H1 (cell line): ENCODE results near the gene SYDE1. TPM values are rescaled to one million over a fixed set of nuclear protein-coding genes. Genes with fewer than 3 reads are reported as not detected.

Source experiments
- CTCF ChIA-PET: fragments of 300-600 bp; sonication (Branson Sonifier 250); formaldehyde crosslinking; loops from one replicate; lab custom pipeline; 2021; ENCODE audit not compliant: partially characterized antibody; lab: Charles Lee
- POLR2A ChIA-PET: fragments of 300-600 bp; sonication (Branson Sonifier 250); formaldehyde crosslinking; loops from one replicate; lab custom pipeline; 2021; ENCODE audit warnings: inconsistent platforms; ENCODE audit not compliant: partially characterized antibody; lab: Charles Lee
- DNase-seq, 2 experiments: peaks; one replicate each; pipeline versions ENCODE4 v3.0.0 to v3.0.0-alpha.2; 2010 to 2022; ENCODE audit warnings: low spot score in 2 of 2, low read depth in 1 of 2, mixed read lengths in 1 of 2
- FAIRE-seq: peaks from 2 replicates; lab custom pipeline; 2011; peaks lifted over from hg19 to GRCh38; lab: Jason Lieb, UNC
- H2AFZ ChIP-seq: 2 replicates; pipeline ENCODE4 v1.8.1; 2012; ENCODE audit warnings: low read length, inconsistent platforms
- H2AK5ac ChIP-seq: 2 replicates; pipeline ENCODE4 v1.6.1; 2013; ENCODE audit warnings: low read depth, low read length
- H2BK120ac ChIP-seq: replicated peaks from 2 replicates; pipeline ENCODE3; 2013; ENCODE audit warnings: low read depth, low read length, inconsistent platforms
- H2BK12ac ChIP-seq: 2 replicates; pipeline ENCODE4 v1.6.1; 2013; ENCODE audit warnings: low read depth, low read length
- H2BK15ac ChIP-seq: 2 replicates; pipeline ENCODE4 v1.6.1; 2013; ENCODE audit warnings: low read length
- H2BK20ac ChIP-seq: 2 replicates; pipeline ENCODE4 v1.6.1; 2013; ENCODE audit warnings: low read length
- H2BK5ac ChIP-seq: 2 replicates; pipeline ENCODE4 v1.6.1; 2013; ENCODE audit warnings: low read depth, low read length
- H3K14ac ChIP-seq: 2 replicates; pipeline ENCODE4 v1.6.1; 2013; ENCODE audit warnings: inconsistent platforms; ENCODE audit not compliant: insufficient read length
- H3K18ac ChIP-seq: 2 replicates; pipeline ENCODE4 v1.6.1; 2013; ENCODE audit warnings: low read length; ENCODE audit errors: extremely low read depth
- H3K23ac ChIP-seq: 2 replicates; pipeline ENCODE4 v1.6.1; 2013; ENCODE audit warnings: inconsistent platforms; ENCODE audit not compliant: insufficient read length
- H3K23me2 ChIP-seq: 2 replicates; pipeline ENCODE4 v1.6.1; 2013; ENCODE audit warnings: low read depth, low read length
- H3K27ac ChIP-seq: 2 replicates; pipeline ENCODE4 v1.6.1; 2011; ENCODE audit warnings: low read depth, low read length, inconsistent platforms
- H3K27me3 ChIP-seq, 4 experiments: replicated peaks in 1 of 4; 1 replicate in 1 of 4; 2 replicates in 3 of 4; pipeline versions ENCODE4 v1.6.1 to v1.8.1; 2011 to 2013; ENCODE audit warnings: low read length in 3 of 4, mild to moderate bottlenecking in 3 of 4, inconsistent platforms in 2 of 4, mixed read lengths in 2 of 4, moderate library complexity in 1 of 4; ENCODE audit not compliant: control insufficient read depth in 3 of 4, insufficient read depth in 3 of 4; ENCODE audit errors: extremely low read depth in 1 of 4
- H3K36me3 ChIP-seq, 4 experiments: 2 replicates each; pipeline versions ENCODE4 v1.6.1 to v1.8.1; 2011 to 2013; ENCODE audit warnings: mild to moderate bottlenecking in 4 of 4, low read length in 3 of 4, moderate library complexity in 2 of 4, control low read depth in 1 of 4, inconsistent platforms in 1 of 4; ENCODE audit not compliant: insufficient read depth in 4 of 4, control insufficient read depth in 2 of 4
- H3K4ac ChIP-seq: replicated peaks from 2 replicates; pipeline ENCODE3; 2013; ENCODE audit warnings: low read length, low read depth, mixed read lengths, inconsistent platforms; ENCODE audit not compliant: insufficient read length
- H3K4me1 ChIP-seq, 4 experiments: replicated peaks in 1 of 4; 1 replicate in 1 of 4; 2 replicates in 3 of 4; pipeline versions ENCODE4 v1.6.1 to v1.8.1; 2011 to 2013; ENCODE audit warnings: low read length in 3 of 4, inconsistent platforms in 2 of 4, mixed read lengths in 1 of 4; ENCODE audit not compliant: insufficient read depth in 4 of 4, control insufficient read depth in 3 of 4
- H3K4me2 ChIP-seq, 2 experiments: 2 replicates each; pipeline versions ENCODE4 v1.6.1 to v1.8.1; 2011 to 2013; ENCODE audit warnings: low read depth in 2 of 2, low read length in 2 of 2, control low read depth in 1 of 2, inconsistent platforms in 1 of 2, mild to moderate bottlenecking in 1 of 2; ENCODE audit not compliant: insufficient read depth in 1 of 2
- H3K4me3 ChIP-seq, 4 experiments: fragments of 200-600, 300-600 bp in 1 of 4; sonication (generic), shearing (Covaris generic), sonication (Bioruptor Twin) in 1 of 4; 2 replicates each; pipeline versions ENCODE4 v1.5.1 to v1.8.1; 2011 to 2016; ENCODE audit warnings: low read length in 4 of 4, low read depth in 3 of 4, control low read depth in 2 of 4, inconsistent platforms in 2 of 4, mild to moderate bottlenecking in 2 of 4, mixed read lengths in 1 of 4, moderate library complexity in 1 of 4; ENCODE audit not compliant: insufficient read depth in 2 of 4; ENCODE audit errors: extremely low read depth in 1 of 4
- H3K56ac ChIP-seq: replicated peaks from 2 replicates; pipeline ENCODE3; 2013; ENCODE audit warnings: low read depth, mild to moderate bottlenecking, mixed read lengths, low read length, inconsistent platforms; ENCODE audit not compliant: insufficient read length
- H3K79me1 ChIP-seq: 2 replicates; pipeline ENCODE4 v1.6.1; 2013; ENCODE audit warnings: low read depth, low read length, control low read depth
- H3K79me2 ChIP-seq, 2 experiments: 2 replicates each; pipeline versions ENCODE4 v1.6.1 to v1.8.1; 2012 to 2013; ENCODE audit warnings: low read length in 2 of 2, mild to moderate bottlenecking in 2 of 2, inconsistent platforms in 1 of 2; ENCODE audit not compliant: insufficient read depth in 2 of 2, control insufficient read depth in 1 of 2
- H3K9ac ChIP-seq, 4 experiments: replicated peaks in 1 of 4; 1 replicate in 1 of 4; 2 replicates in 3 of 4; pipeline versions ENCODE4 v1.6.1 to v1.8.1; 2011 to 2013; ENCODE audit warnings: low read depth in 3 of 4, low read length in 3 of 4, control low read depth in 2 of 4, mild to moderate bottlenecking in 2 of 4, moderate library complexity in 2 of 4, inconsistent platforms in 1 of 4; ENCODE audit errors: extremely low read depth in 1 of 4
- H3K9me3 ChIP-seq, 2 experiments: 2 replicates each; pipeline versions ENCODE4 v1.6.1 to v1.8.1; 2012 to 2013; ENCODE audit warnings: mild to moderate bottlenecking in 2 of 2, moderate library complexity in 2 of 2, control low read depth in 1 of 2, inconsistent platforms in 1 of 2, low read depth in 1 of 2, low read length in 1 of 2, mixed read lengths in 1 of 2; ENCODE audit not compliant: insufficient read depth in 2 of 2
- H4K20me1 ChIP-seq, 2 experiments: replicated peaks in 1 of 2; 2 replicates each; pipeline versions ENCODE3 to v1.8.1; 2011 to 2013; ENCODE audit warnings: inconsistent platforms in 2 of 2, low read length in 2 of 2, mild to moderate bottlenecking in 1 of 2; ENCODE audit not compliant: insufficient read depth in 2 of 2, control insufficient read depth in 1 of 2
- H4K5ac ChIP-seq: 2 replicates; pipeline ENCODE4 v1.6.1; 2013; ENCODE audit warnings: low read length, low read depth, mixed read lengths, inconsistent platforms; ENCODE audit not compliant: insufficient read length
- H4K8ac ChIP-seq: 2 replicates; pipeline ENCODE4 v1.8.0; 2013; ENCODE audit warnings: mild to moderate bottlenecking, moderate library complexity, low read length, inconsistent platforms; ENCODE audit not compliant: insufficient read depth; ENCODE audit errors: extremely low read depth
- H4K91ac ChIP-seq: replicated peaks from 2 replicates; pipeline ENCODE3; 2013; ENCODE audit warnings: low read length, mixed read lengths, inconsistent platforms; ENCODE audit not compliant: insufficient read length
- EGR1 ChIP-seq: IDR thresholded peaks from 2 replicates; pipeline ENCODE4 v1.6.1; 2011; ENCODE audit warnings: low read depth, low read length, borderline replicate concordance
- EP300 ChIP-seq, 2 experiments: IDR thresholded peaks; 1 replicate in 1 of 2; 2 replicates in 1 of 2; pipeline ENCODE4 v1.6.1; 2011 to 2012; ENCODE audit warnings: low read depth in 2 of 2, low read length in 2 of 2, mild to moderate bottlenecking in 2 of 2, borderline replicate concordance in 1 of 2, inconsistent platforms in 1 of 2, moderate library complexity in 1 of 2
- JUND ChIP-seq: IDR thresholded peaks from 2 replicates; pipeline ENCODE4 v1.6.1; 2011; ENCODE audit warnings: mild to moderate bottlenecking, improper control_type of control experiment, low read length
- MAFK ChIP-seq: IDR thresholded peaks from 2 replicates; pipeline ENCODE4 v1.6.1; 2012; ENCODE audit warnings: low read depth, mild to moderate bottlenecking, improper control_type of control experiment, low read length
- POLR2AphosphoS5 ChIP-seq: IDR thresholded peaks from 2 replicates; pipeline ENCODE4 v1.6.1; 2011; ENCODE audit warnings: low read depth, low read length
- SAP30 ChIP-seq: fragments of 300-600 bp; sonication (generic); IDR thresholded peaks from 2 replicates; pipeline ENCODE4 v1.7.1; 2012; ENCODE audit warnings: low read length, moderate library complexity, mild to moderate bottlenecking, inconsistent platforms; ENCODE audit not compliant: insufficient read depth, insufficient replicate concordance
- SIN3A ChIP-seq, 2 experiments: IDR thresholded peaks in 1 of 2; conservative IDR thresholded peaks in 1 of 2; 2 replicates each; pipeline ENCODE4 v1.6.1; 2011 to 2012; ENCODE audit warnings: low read length in 2 of 2, improper control_type of control experiment in 1 of 2, low read depth in 1 of 2, mild to moderate bottlenecking in 1 of 2
- WGBS, 2 experiments: shearing (Covaris generic) in 1 of 2; methylation state at CpG; one replicate each; pipeline versions ENCODE4 v1.1.6 to v1.1.7; 2013 to 2015; ENCODE audit warnings: low lambda C conversion rate in 2 of 2, mixed read lengths in 2 of 2, inconsistent platforms in 1 of 2, low coverage in 1 of 2, missing lambda C conversion rate in 1 of 2; ENCODE audit not compliant: insufficient replicate concordance in 2 of 2, insufficient coverage in 1 of 2, insufficient read length in 1 of 2; ENCODE audit errors: extremely low coverage in 1 of 2, missing lambda C conversion rate in 1 of 2; 5-methylcytosine and 5-hydroxymethylcytosine counted together
- polyA plus RNA-seq, 7 experiments: library from polyadenylated mRNA; depleted of rRNA in 3 of 7; stranded (reverse) in 5 of 7; unstranded in 2 of 7; fragments of >200 nt in 5 of 7; fragments of 200-250 nt in 2 of 7; gene quantifications; 1 replicate in 5 of 7; 2 replicates in 1 of 7; 4 replicates in 1 of 7; pipeline versions ENCODE4 v1.2.1 to v1.2.3, GENCODE V29; 2011 to 2013; ENCODE audit warnings: missing spikeins in 2 of 7, mixed read lengths in 2 of 7
- total RNA-seq: library from RNA; stranded (reverse); fragmentation: NEBNext Ultra II Directional; extraction: Animal tissue kit (Norgen Biotek cat#: 25700); gene quantifications from 2 replicates; pipeline ENCODE4 v1.2.1, GENCODE V29; 2021

The SYDE1 gene
- total and polyA plus RNA-seq, 2 of the 8 experiments (the other 6 are each of a cell fraction or from before 2014, with no cell fraction given): 12.0 to 16.8 TPM

GRCh38 chr19:15105044-15105443 lies 2.2 kb upstream of the SYDE1 start:
- H3K27me3 ChIP-seq: no peaks in the 10 kb centered on the region
- H4K91ac ChIP-seq: no peak overlapping the region
- TF ChIP-seq EP300 (IDR thresholded peaks at IDR 0.05; ENCODE audit: borderline replicate concordance in 1 of 2, low read depth in 2 of 2, low read length in 2 of 2): no peak
- TF ChIP-seq EGR1: no peak
- TF ChIP-seq JUND: no peak
- TF ChIP-seq MAFK: no peak
- no peak for TF ChIP-seq SAP30
- TF ChIP-seq SIN3A (conservative IDR thresholded peaks at IDR 0.05 in 1 of 2, IDR thresholded peaks at IDR 0.05 in 1 of 2; ENCODE audit: low read depth in 1 of 2, low read length in 2 of 2): no peak
- TF ChIP-seq POLR2AphosphoS5: no peak
- no peak overlapping the region for H3K4ac ChIP-seq
- H4K5ac ChIP-seq: no peak overlapping the region
- H3K4me2 ChIP-seq: no peak overlapping the region
- POLR2A ChIA-PET: interaction anchor here (1.4 to 6.0 kb wide), 3 partner anchors 13 to 128 kb away, joined by 3 to 52 read pairs (median 3); no protein-coding TSS in a partner anchor
- no peak overlapping the region for H4K8ac ChIP-seq
- H3K4me3 ChIP-seq: no peak overlapping the region
- H2BK12ac ChIP-seq: no peak overlapping the region
- no peak overlapping the region for H3K27ac ChIP-seq
- H3K14ac ChIP-seq: no peak overlapping the region
- no peak overlapping the region for H2BK20ac ChIP-seq
- peaks cover 4 to 15% of the 10 kb centered on the region in 2 experiments; a peak in 3 of 4 replicates for H3K9me3 ChIP-seq
- H2AK5ac ChIP-seq: no peak overlapping the region
- H3K79me2 ChIP-seq: peaks cover 0 to 11% of the 10 kb centered on the region in 2 experiments; a peak in 2 of 4 replicates
- H3K56ac ChIP-seq: no peak overlapping the region
- H3K18ac ChIP-seq: no peak overlapping the region; the same call in 1 of the 2 replicates
- H3K79me1 ChIP-seq: no peaks in the 10 kb centered on the region; the same call in 1 of the 2 replicates
- H4K20me1 ChIP-seq: peaks cover 0 to 2% of the 10 kb centered on the region in 2 experiments
- no peak overlapping the region for H2AFZ ChIP-seq
- WGBS, 2 experiments: 75% methylated on average over 3 of the region's 3 CpGs; no CpG with 5 or more reads in 1 of the 2 experiments
- no peak overlapping the region for H3K9ac ChIP-seq
- no peak overlapping the region for H2BK120ac ChIP-seq
- H3K4me1 ChIP-seq: peaks cover 4 to 10% (median 6%) of the 10 kb centered on the region in 4 experiments
- DNase-seq (no peak), FAIRE-seq (no peak)
- peaks cover 13% of the 10 kb centered on the region for H3K23me2 ChIP-seq
- CTCF ChIA-PET: interaction anchor here (3.2 to 8.0 kb wide), 2 partner anchors 13 to 47 kb away, joined by 11 to 120 read pairs; no protein-coding TSS in a partner anchor
- peaks cover 0 to 10% (median 1%) of the 10 kb centered on the region in 4 experiments; a peak in 4 of 8 replicates for H3K36me3 ChIP-seq
- H2BK5ac ChIP-seq: no peak overlapping the region
- no peak overlapping the region for H2BK15ac ChIP-seq
- no peak overlapping the region for H3K23ac ChIP-seq
